ENCODE measurements around the gene ARL6IP5.
A peak's percentile ranks its signal among the peaks of the same experiment; 100 is the strongest.

- TF ChIP-seq CTCF (IDR thresholded peaks at IDR 0.05) (no peak), POLR2A (IDR thresholded peaks at IDR 0.05) (peak in 1 of 2 donors; percentile 59)
Observed at GRCh38 chr3:69080233-69080920, 4.4 kb upstream of the ARL6IP5 start, which contains the start of gene UBA3.
